Rectal smooth muscle tissue (tissue), 1 donor: ENCODE results near the gene KRTAP4-6.
"Not testable (repeated sequence)": the region's sequence is repeated elsewhere in the genome, so short reads cannot be mapped to it uniquely, and the experiment has no call there.

Source experiments
- H3K27ac ChIP-seq: one replicate; pipeline ENCODE4 v1.7.0; 2013; ENCODE audit warnings: low read depth, low read length, inconsistent platforms
- H3K27me3 ChIP-seq: one replicate; pipeline ENCODE4 v1.7.0; 2013; ENCODE audit warnings: low read length; ENCODE audit not compliant: control insufficient read depth, insufficient read depth
- H3K36me3 ChIP-seq: one replicate; pipeline ENCODE4 v1.7.0; 2013; ENCODE audit warnings: low read length; ENCODE audit not compliant: control insufficient read depth, insufficient read depth
- H3K4me1 ChIP-seq: one replicate; pipeline ENCODE4 v1.7.0; 2013; ENCODE audit warnings: low read length; ENCODE audit not compliant: control insufficient read depth, insufficient read depth
- H3K4me3 ChIP-seq: one replicate; pipeline ENCODE4 v1.7.0; 2013; ENCODE audit warnings: low read length
- H3K9ac ChIP-seq: one replicate; pipeline ENCODE4 v1.7.0; 2013; ENCODE audit warnings: low read length

KRTAP4-6 gene

GRCh38 chr17:41139865-41140264, 479 bp downstream of the KRTAP4-6 start:
- H3K4me1 ChIP-seq, H3K9ac ChIP-seq, H3K36me3 ChIP-seq, H3K27me3 ChIP-seq, H3K4me3 ChIP-seq, H3K27ac ChIP-seq: not testable (repeated sequence)

DNA sequence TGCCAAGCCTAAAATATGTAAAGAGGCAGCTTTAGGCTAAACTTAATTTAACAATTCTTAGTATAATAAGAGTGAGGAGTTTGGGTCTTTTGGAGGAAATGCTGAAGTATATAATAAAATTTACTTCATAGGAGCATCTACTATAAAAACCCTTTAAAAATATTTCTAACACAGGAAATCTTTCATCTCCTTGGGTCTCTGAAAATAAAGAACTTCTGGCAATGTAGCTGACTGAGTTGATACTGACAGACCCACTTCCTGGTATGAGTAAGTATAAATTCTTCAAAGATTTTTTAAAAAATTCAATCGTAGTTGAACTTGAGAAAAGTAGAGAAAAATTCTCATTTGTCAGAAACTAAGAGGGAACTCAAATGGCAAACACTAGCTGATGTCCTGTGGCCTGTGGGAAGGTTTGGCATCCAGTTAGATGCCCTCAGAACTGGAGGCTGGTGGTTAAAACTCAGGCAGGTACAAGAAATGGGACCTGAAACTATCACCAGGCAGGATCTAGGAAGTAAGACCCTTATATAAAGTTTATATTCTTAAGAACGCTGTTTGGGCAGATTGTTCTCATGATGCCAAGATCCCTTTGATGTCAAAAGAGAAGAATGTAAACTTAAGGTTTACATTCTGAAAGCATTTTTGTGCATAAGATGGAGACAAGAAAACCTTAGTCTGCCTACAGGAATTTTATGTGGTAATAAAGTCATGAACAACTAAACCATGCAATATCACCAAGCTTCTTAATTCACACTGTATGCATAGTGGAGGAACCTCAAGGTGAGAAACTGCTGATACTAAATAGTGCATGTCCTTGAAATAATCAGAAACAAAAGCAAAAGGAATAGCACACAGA, 6.2 kb downstream of the KRTAP4-6 start:
- H3K4me1 ChIP-seq = no peaks in the 10 kb centered on the region
- no peaks in the 10 kb centered on the region for H3K27me3 ChIP-seq
- no peaks in the 10 kb centered on the region for H3K36me3 ChIP-seq
- H3K9ac ChIP-seq = no peak overlapping the region
- no peak overlapping the region for H3K27ac ChIP-seq
- no peak overlapping the region for H3K4me3 ChIP-seq

DNA sequence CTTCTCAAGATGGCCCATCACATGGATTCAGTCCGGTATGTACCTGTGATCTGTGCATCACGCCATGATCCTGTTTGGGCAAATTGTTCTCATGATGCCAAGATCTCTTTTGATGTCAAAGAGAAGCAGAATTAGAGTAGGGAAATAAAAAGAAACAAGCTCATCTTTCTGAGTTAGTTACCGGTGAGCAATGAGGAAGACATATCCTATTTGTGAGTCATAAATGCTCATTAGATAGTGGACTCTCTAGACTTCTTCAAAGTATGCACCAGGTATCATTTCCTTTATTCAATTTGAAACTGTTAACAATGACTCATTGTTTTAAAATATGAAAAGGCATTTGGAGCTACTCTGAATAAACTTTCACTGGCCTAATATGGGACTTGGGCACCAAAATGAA, 8.4 kb downstream of the KRTAP4-6 start:
- Histone ChIP-seq H3K27ac (no peak overlapping the region), H3K36me3 (no peaks in the 10 kb centered on the region), H3K9ac (no peak overlapping the region), H3K27me3 (no peaks in the 10 kb centered on the region), H3K4me1 (no peaks in the 10 kb centered on the region), H3K4me3 (no peak overlapping the region)

GRCh38 chr17:41127371-41127770, 13.0 kb downstream of the KRTAP4-6 start:
- Histone ChIP-seq H3K27ac (no peak overlapping the region), H3K36me3 (no peaks in the 10 kb centered on the region), H3K9ac (no peak overlapping the region)

DNA sequence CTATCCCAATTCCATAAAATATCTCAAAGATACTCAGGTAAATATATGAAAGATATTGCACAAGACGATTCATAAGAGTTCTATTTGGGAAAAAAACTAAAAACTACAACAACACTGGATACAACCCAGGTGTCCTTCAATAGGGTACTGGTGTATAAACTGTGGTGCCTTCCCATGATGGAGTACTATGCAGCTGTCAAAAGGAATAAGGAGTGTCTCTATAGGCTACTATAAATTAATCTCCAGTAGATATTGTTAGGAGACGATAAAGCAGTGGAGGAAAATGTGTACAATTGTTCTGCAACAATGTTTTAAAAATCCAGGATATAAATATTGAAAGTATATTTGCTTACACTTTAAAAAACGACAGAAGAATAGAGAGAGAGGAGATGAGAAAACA, 13.9 kb downstream of the KRTAP4-6 start:
- Histone ChIP-seq H3K4me1 (no peaks in the 10 kb centered on the region), H3K9ac (no peak overlapping the region), H3K27ac (no peak overlapping the region), H3K36me3 (no peaks in the 10 kb centered on the region), H3K4me3 (no peak overlapping the region), H3K27me3 (no peaks in the 10 kb centered on the region)

More at GRCh38 chr17:41127371-41127770, 13.0 kb downstream of the KRTAP4-6 start:
- Histone ChIP-seq H3K4me3 (no peak overlapping the region), H3K27me3 (no peaks in the 10 kb centered on the region), H3K4me1 (no peaks in the 10 kb centered on the region)

DNA sequence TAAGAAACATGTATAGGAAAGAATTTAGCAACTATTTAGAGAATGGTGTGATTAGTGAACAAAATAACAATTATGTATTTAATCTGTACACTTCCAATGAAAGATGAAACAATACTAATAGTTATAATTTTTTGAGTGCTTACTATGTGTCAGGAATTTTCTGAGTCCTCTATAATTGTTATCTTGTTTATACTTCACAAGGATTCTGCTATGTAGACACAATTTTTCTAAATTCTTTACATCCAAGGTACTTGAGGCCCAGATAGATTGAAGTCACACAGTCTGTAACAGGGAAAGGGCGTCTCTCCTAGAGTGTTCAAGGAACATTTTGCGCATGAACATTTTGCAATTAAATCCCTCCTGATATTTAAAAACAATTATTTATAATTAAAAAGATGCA, 15.3 kb downstream of the KRTAP4-6 start:
- no peak overlapping the region for H3K27ac ChIP-seq
- H3K4me1 ChIP-seq = no peaks in the 10 kb centered on the region
- H3K4me3 ChIP-seq = no peak overlapping the region
- no peaks in the 10 kb centered on the region for H3K36me3 ChIP-seq
- no peaks in the 10 kb centered on the region for H3K27me3 ChIP-seq
- no peak overlapping the region for H3K9ac ChIP-seq

DNA sequence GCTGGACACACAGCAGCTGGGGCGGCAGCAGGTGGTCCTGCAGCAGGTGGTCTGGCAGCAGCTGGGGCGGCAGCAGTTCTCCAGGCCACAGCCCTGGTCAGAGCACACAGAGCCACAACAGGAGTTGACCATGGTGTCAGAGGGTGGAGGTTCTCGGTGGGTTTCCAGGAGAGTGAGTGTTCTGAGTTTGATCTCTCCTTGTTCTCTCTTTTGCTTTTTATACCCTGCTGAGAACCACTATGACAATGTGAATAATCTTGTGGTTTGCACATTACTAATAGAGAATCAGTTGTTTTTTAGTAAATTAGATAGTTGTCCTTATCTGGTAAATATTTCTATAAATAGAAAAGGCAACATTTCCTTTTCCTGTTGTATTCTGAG, 16.4 kb downstream of the KRTAP4-6 start, which contains the start of gene KRTAP4-12:
Gene KRTAP4-12, minus strand, starts transcription at position 192 of the 381 bp plus-strand sequence. Its CDS starts 60 bp downstream, at position 132.
- not testable (repeated sequence) for H3K27me3 ChIP-seq, H3K36me3 ChIP-seq, H3K4me3 ChIP-seq, H3K9ac ChIP-seq, H3K4me1 ChIP-seq, H3K27ac ChIP-seq

- not testable (repeated sequence) for H3K4me1 ChIP-seq, H3K4me3 ChIP-seq, H3K27ac ChIP-seq, H3K36me3 ChIP-seq, H3K27me3 ChIP-seq, H3K9ac ChIP-seq
These were observed 16.9 kb downstream of the KRTAP4-6 start for GRCh38 chr17:41123292-41123990.

- Histone ChIP-seq H3K4me3 (no peak overlapping the region), H3K4me1 (no peaks in the 10 kb centered on the region), H3K36me3 (no peaks in the 10 kb centered on the region), H3K9ac (no peak overlapping the region), H3K27me3 (no peaks in the 10 kb centered on the region), H3K27ac (no peak overlapping the region)
These were observed 18.6 kb downstream of the KRTAP4-6 start for GRCh38 chr17:41121742-41122141.

DNA sequence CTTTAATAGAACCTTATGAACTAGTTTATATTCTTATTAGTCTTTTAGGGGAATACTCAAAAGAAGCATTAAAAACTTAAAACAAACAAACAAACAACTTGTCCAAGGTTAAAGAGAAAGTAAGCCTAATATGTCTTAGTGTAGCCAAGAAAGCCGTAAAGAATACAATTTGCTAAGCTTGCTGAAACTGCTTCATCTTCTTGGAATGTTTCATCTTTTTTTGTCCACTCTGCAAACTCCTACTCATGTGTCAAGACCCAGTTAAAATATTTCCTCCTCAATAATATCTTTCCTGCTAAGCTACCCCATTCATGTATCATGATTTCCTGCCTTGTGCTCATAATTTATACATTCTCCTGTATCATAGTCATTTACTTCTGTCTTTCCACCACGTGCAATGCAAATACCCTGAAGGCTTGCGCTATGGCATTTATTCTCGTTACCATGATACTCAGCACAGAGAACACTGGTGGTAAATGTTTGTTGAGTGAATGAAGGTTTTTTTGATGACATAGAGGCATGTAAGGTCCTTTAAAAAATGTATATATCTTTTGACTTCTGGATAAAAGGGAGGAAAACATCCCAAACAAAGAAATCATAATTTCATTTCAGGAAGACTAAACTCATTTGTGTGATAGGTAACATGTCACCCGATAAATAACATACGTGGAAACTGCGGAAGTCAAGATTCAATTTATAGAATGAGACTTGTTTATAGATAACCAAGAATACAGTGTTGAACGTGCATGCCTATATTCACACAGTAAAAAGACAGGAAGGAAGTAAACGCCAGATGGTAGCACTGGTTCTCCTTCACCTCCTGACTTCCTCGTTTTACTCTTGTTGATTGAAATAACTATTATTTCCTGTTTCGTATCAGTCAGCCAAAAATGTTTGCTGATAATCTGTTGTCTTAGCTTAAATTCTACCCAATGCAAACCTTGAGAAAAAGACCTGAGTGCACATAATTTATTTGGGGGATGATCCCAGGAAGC, 20.4 kb downstream of the KRTAP4-6 start:
- H3K27ac ChIP-seq, H3K9ac ChIP-seq, H3K27me3 ChIP-seq, H3K36me3 ChIP-seq, H3K4me3 ChIP-seq, H3K4me1 ChIP-seq: not testable (repeated sequence)

GRCh38 chr17:41118721-41119120, 21.6 kb downstream of the KRTAP4-6 start:
- Histone ChIP-seq H3K4me3 (no peak overlapping the region), H3K27ac (no peak overlapping the region), H3K36me3 (no peaks in the 10 kb centered on the region), H3K4me1 (no peaks in the 10 kb centered on the region), H3K27me3 (no peaks in the 10 kb centered on the region), H3K9ac (no peak overlapping the region)

GRCh38 chr17:41117846-41118386, 22.4 kb downstream of the KRTAP4-6 start, which contains the start of gene KRTAP4-11:
Gene KRTAP4-11, minus strand, starts transcription at chr17:41118373. Its CDS starts 58 bp downstream, at chr17:41118315.
- not testable (repeated sequence) for H3K27me3 ChIP-seq, H3K4me3 ChIP-seq, H3K36me3 ChIP-seq, H3K9ac ChIP-seq, H3K27ac ChIP-seq, H3K4me1 ChIP-seq
